ENCODE measurements around the gene TSC22D4.
"Not testable (repeated sequence)": the region's sequence is repeated elsewhere in the genome, so short reads cannot be mapped to it uniquely, and the experiment has no call there.

TSC22D4 gene

GRCh38 chr7:100469227-100470044 is 9.6 kb downstream of the TSC22D4 start:
- H3K9me3 Mint-ChIP-seq, result no peaks in the 10 kb centered on the region
- H3K36me3 Mint-ChIP-seq (ENCODE audit: low read depth), result peaks cover 21% of the 10 kb centered on the region
- H3K4me1 Mint-ChIP-seq (ENCODE audit: low read depth), result peaks cover 27% of the 10 kb centered on the region
- peak overlapping the region; percentile 61 for H3K27ac Mint-ChIP-seq
- H3K4me3 Mint-ChIP-seq, result no peak overlapping the region
- no peaks in the 10 kb centered on the region for H3K27me3 Mint-ChIP-seq

GRCh38 chr7:100467638-100468373 is 11.2 kb downstream of the TSC22D4 start:
- H3K36me3 Mint-ChIP-seq (ENCODE audit: low read depth), result peaks cover 8% of the 10 kb centered on the region
- H3K9me3 Mint-ChIP-seq, result no peaks in the 10 kb centered on the region
- no peaks in the 10 kb centered on the region for H3K27me3 Mint-ChIP-seq
- H3K27ac Mint-ChIP-seq, result no peak overlapping the region
- H3K4me1 Mint-ChIP-seq (ENCODE audit: low read depth), result peaks cover 11% of the 10 kb centered on the region
- H3K4me3 Mint-ChIP-seq, result no peak overlapping the region

- no peak overlapping the region for H3K27ac Mint-ChIP-seq
- peaks cover 8% of the 10 kb centered on the region for H3K36me3 Mint-ChIP-seq (ENCODE audit: low read depth)
- H3K4me1 Mint-ChIP-seq (ENCODE audit: low read depth), result peaks cover 9% of the 10 kb centered on the region
- H3K4me3 Mint-ChIP-seq, result no peak overlapping the region
- no peaks in the 10 kb centered on the region for H3K27me3 Mint-ChIP-seq
- no peaks in the 10 kb centered on the region for H3K9me3 Mint-ChIP-seq
These were observed 12.1 kb downstream of the TSC22D4 start for GRCh38 chr7:100466653-100467605.

- Mint-ChIP-seq H3K27ac (no peak overlapping the region), H3K27me3 (no peaks in the 10 kb centered on the region), H3K36me3 (ENCODE audit: low read depth) (peaks cover 8% of the 10 kb centered on the region), H3K9me3 (no peaks in the 10 kb centered on the region), H3K4me3 (no peak overlapping the region), H3K4me1 (ENCODE audit: low read depth) (peaks cover 8% of the 10 kb centered on the region)
These were observed 13.2 kb downstream of the TSC22D4 start for GRCh38 chr7:100465702-100466311.

GRCh38 chr7:100465299-100465698 is 13.7 kb downstream of the TSC22D4 start:
- Mint-ChIP-seq H3K36me3 (ENCODE audit: low read depth) (peaks cover 8% of the 10 kb centered on the region), H3K9me3 (no peaks in the 10 kb centered on the region), H3K27me3 (no peaks in the 10 kb centered on the region), H3K4me3 (no peak overlapping the region), H3K4me1 (ENCODE audit: low read depth) (peaks cover 5% of the 10 kb centered on the region), H3K27ac (no peak overlapping the region)

GRCh38 chr7:100464791-100465190 is 14.2 kb downstream of the TSC22D4 start:
- Mint-ChIP-seq H3K27ac (peak overlapping the region; percentile 4), H3K36me3 (ENCODE audit: low read depth) (peaks cover 4% of the 10 kb centered on the region), H3K27me3 (no peaks in the 10 kb centered on the region), H3K9me3 (no peaks in the 10 kb centered on the region), H3K4me3 (no peak overlapping the region), H3K4me1 (ENCODE audit: low read depth) (peaks cover 2% of the 10 kb centered on the region)

- Mint-ChIP-seq H3K4me3 (no peak within 1 kb of the TSS), H3K36me3 (ENCODE audit: low read depth) (peaks cover 4% of the 10 kb centered on the region), H3K27me3 (no peaks in the 10 kb centered on the region), H3K4me1 (ENCODE audit: low read depth) (peaks cover 3% of the 10 kb centered on the region), H3K27ac (peak within 1 kb of the TSS; percentile 4), H3K9me3 (no peaks in the 10 kb centered on the region)
These were observed 14.8 kb downstream of the TSC22D4 start, which contains the start of gene SPACDR for GRCh38 chr7:100464210-100464660. Gene SPACDR, minus strand, starts transcription at chr7:100464260. Its CDS starts 235 bp downstream, at chr7:100464025.

- H3K4me3 Mint-ChIP-seq, result no peak overlapping the region
- no peaks in the 10 kb centered on the region for H3K36me3 Mint-ChIP-seq (ENCODE audit: low read depth)
These were observed 22.0 kb downstream of the TSC22D4 start for GRCh38 chr7:100457033-100457432.

GRCh38 chr7:100456562-100456961 is 22.5 kb downstream of the TSC22D4 start:
- H3K9me3 Mint-ChIP-seq, result no peaks in the 10 kb centered on the region
- H3K27me3 Mint-ChIP-seq, result no peaks in the 10 kb centered on the region
- H3K27ac Mint-ChIP-seq, result no peak overlapping the region
- H3K4me1 Mint-ChIP-seq (ENCODE audit: low read depth), result peaks cover 9% of the 10 kb centered on the region
- H3K4me3 Mint-ChIP-seq, result no peak overlapping the region
- H3K36me3 Mint-ChIP-seq (ENCODE audit: low read depth), result no peaks in the 10 kb centered on the region

More at GRCh38 chr7:100457033-100457432, 22.0 kb downstream of the TSC22D4 start:
- Mint-ChIP-seq H3K4me1 (ENCODE audit: low read depth) (peaks cover 9% of the 10 kb centered on the region), H3K27me3 (no peaks in the 10 kb centered on the region), H3K27ac (no peak overlapping the region), H3K9me3 (no peaks in the 10 kb centered on the region)

GRCh38 chr7:100455206-100455605 is 23.8 kb downstream of the TSC22D4 start:
- H3K4me1 Mint-ChIP-seq (ENCODE audit: low read depth), result peaks cover 14% of the 10 kb centered on the region
- H3K4me3 Mint-ChIP-seq, result no peak overlapping the region
- no peaks in the 10 kb centered on the region for H3K27me3 Mint-ChIP-seq
- no peak overlapping the region for H3K27ac Mint-ChIP-seq
- no peaks in the 10 kb centered on the region for H3K36me3 Mint-ChIP-seq (ENCODE audit: low read depth)
- no peaks in the 10 kb centered on the region for H3K9me3 Mint-ChIP-seq

GRCh38 chr7:100453854-100454253 is 25.2 kb downstream of the TSC22D4 start:
- H3K27ac Mint-ChIP-seq, H3K9me3 Mint-ChIP-seq: not testable (repeated sequence)

GRCh38 chr7:100452513-100452912 is 26.5 kb downstream of the TSC22D4 start:
- H3K27me3 Mint-ChIP-seq, result no peaks in the 10 kb centered on the region
- H3K27ac Mint-ChIP-seq, result no peak overlapping the region
- no peaks in the 10 kb centered on the region for H3K36me3 Mint-ChIP-seq (ENCODE audit: low read depth)
- peaks cover 11% of the 10 kb centered on the region for H3K4me1 Mint-ChIP-seq (ENCODE audit: low read depth)
- H3K9me3 Mint-ChIP-seq, result no peaks in the 10 kb centered on the region
- H3K4me3 Mint-ChIP-seq, result no peak overlapping the region

More at GRCh38 chr7:100453854-100454253, 25.2 kb downstream of the TSC22D4 start:
- not testable (repeated sequence) for H3K4me3 Mint-ChIP-seq; H3K36me3 Mint-ChIP-seq (ENCODE audit: low read depth); H3K27me3 Mint-ChIP-seq
- peaks cover 11% of the 10 kb centered on the region for H3K4me1 Mint-ChIP-seq (ENCODE audit: low read depth)

GRCh38 chr7:100449190-100449795 is 29.7 kb downstream of the TSC22D4 start:
- H3K36me3 Mint-ChIP-seq (ENCODE audit: low read depth), result no peaks in the 10 kb centered on the region
- H3K9me3 Mint-ChIP-seq, result no peaks in the 10 kb centered on the region
- H3K27me3 Mint-ChIP-seq, result no peaks in the 10 kb centered on the region
- peaks cover 12% of the 10 kb centered on the region for H3K4me1 Mint-ChIP-seq (ENCODE audit: low read depth)
- no peak overlapping the region for H3K27ac Mint-ChIP-seq
- no peak overlapping the region for H3K4me3 Mint-ChIP-seq

- H3K4me1 Mint-ChIP-seq (ENCODE audit: low read depth), result peaks cover 15% of the 10 kb centered on the region
- H3K27me3 Mint-ChIP-seq; H3K4me3 Mint-ChIP-seq; H3K9me3 Mint-ChIP-seq; H3K27ac Mint-ChIP-seq; H3K36me3 Mint-ChIP-seq (ENCODE audit: low read depth): not testable (repeated sequence)
These were observed 31.7 kb downstream of the TSC22D4 start for GRCh38 chr7:100447363-100447762.

Data from stimulated activated naive CD8-positive, alpha-beta T cell treated with anti-CD3 and anti-CD28 coated beads, Interleukin-15, Interleukin-2, amounts not matched to agents 100 ng/mL and 50 ng/mL, for 24 hours (primary cell).